K562 (cell line): ENCODE results near the gene UBN2. TPM values are rescaled to one million over a fixed set of nuclear protein-coding genes. Genes with fewer than 3 reads are reported as not detected.
A peak's percentile ranks its signal among the peaks of the same experiment; 100 is the strongest.

ENCODE experiments used
- BCOR ChIP-seq: fragments of 450-650 bp; IDR thresholded peaks from 2 replicates; pipeline ENCODE4 v1.6.1; 2016
- ESRRA ChIP-seq: fragments of 450-650 bp; IDR thresholded peaks from 2 replicates; pipeline ENCODE4 v1.6.1; 2014; ENCODE audit warnings: low read depth, mild to moderate bottlenecking, moderate library complexity, borderline replicate concordance
- GABPA ChIP-seq: fragments of 200-800 bp; sonication (Bioruptor generic); conservative IDR thresholded peaks from 2 replicates; pipeline ENCODE4 v1.6.1; 2016; ENCODE audit warnings: low read depth, missing genetic modification characterization, missing compliant biosample characterization
- GABPB1 ChIP-seq: sonication (generic); formaldehyde crosslinking; IDR thresholded peaks from 2 replicates; pipeline ENCODE4 v1.8.0; 2022; ENCODE audit warnings: mild to moderate bottlenecking, missing genetic modification reagents
- GTF2E2 ChIP-seq: fragments of 200-800 bp; sonication (Bioruptor generic); IDR thresholded peaks from 2 replicates; pipeline ENCODE4 v1.6.1; 2016; ENCODE audit warnings: missing genetic modification characterization, missing compliant biosample characterization
- JUNB ChIP-seq: fragments of 450-650 bp; formaldehyde crosslinking; conservative IDR thresholded peaks from 2 replicates; pipeline ENCODE4 v1.4.0; 2020; ENCODE audit warnings: mild to moderate bottlenecking
- MBD2 ChIP-seq: sonication (generic); IDR thresholded peaks from 2 replicates; pipeline ENCODE4 v1.6.1; 2016; ENCODE audit warnings: low read depth, borderline replicate concordance
- NCOR1 ChIP-seq: fragments of 450-650 bp; IDR thresholded peaks from 2 replicates; pipeline ENCODE4 v1.6.1; 2016; ENCODE audit warnings: mild to moderate bottlenecking, moderate library complexity
- SMARCA4 ChIP-seq: fragments of 450-650 bp; IDR thresholded peaks from 2 replicates; pipeline ENCODE4 v1.6.1; 2016
- STAT5A ChIP-seq: IDR thresholded peaks from 2 replicates; pipeline ENCODE4 v1.6.1; 2012; ENCODE audit warnings: low read length, inconsistent platforms, borderline replicate concordance
- THAP12 ChIP-seq: fragments of 250-450 bp; sonication (Bioruptor Pico); IDR thresholded peaks from 2 replicates; pipeline ENCODE4 v1.9.0; 2021; ENCODE audit warnings: mild to moderate bottlenecking, inconsistent platforms
- U2AF1 ChIP-seq: fragments of 200-400 bp; formaldehyde crosslinking; optimal IDR thresholded peaks from 2 replicates; pipeline ENCODE3; 2017; ENCODE audit warnings: mild to moderate bottlenecking, low read depth, low read length, moderate library complexity
- ZNF23 ChIP-seq: fragments of 250-450 bp; sonication (Bioruptor Pico); IDR thresholded peaks from 2 replicates; pipeline ENCODE4 v1.4.0; 2020; ENCODE audit warnings: mild to moderate bottlenecking
- polyA plus RNA-seq, 8 experiments: library from polyadenylated mRNA; depleted of rRNA in 4 of 8; stranded (reverse) in 5 of 8; unstranded in 3 of 8; fragments of >200 nt; fragmentation: Nextera tagmentation in 2 of 8; fragmentation: Illumina TruSeq in 1 of 8; extraction: Ambion mirVana in 2 of 8; extraction: Trizol in 1 of 8; gene quantifications; 2 replicates each; pipeline versions ENCODE4 v1.2.1 to v1.2.3, GENCODE V29; 2011 to 2014; ENCODE audit warnings: inconsistent platforms in 1 of 8, missing spikeins in 1 of 8
- total RNA-seq, 7 experiments: library from RNA; depleted of rRNA in 6 of 7; stranded (reverse); fragments of >200 nt in 6 of 7; fragmentation: Illumina TruSeq in 2 of 7; extraction: Trizol in 2 of 7; gene quantifications; 2 replicates each; pipeline versions ENCODE4 v1.2.1 to v1.2.3, GENCODE V29; 2011 to 2021; ENCODE audit warnings: low replicate concordance in 1 of 7
- TF ChIP-seq, protein P1 (sequence below): sonication (generic); formaldehyde crosslinking; IDR thresholded peaks from 2 replicates; pipeline ENCODE4 v1.5.0; 2020; ENCODE audit warnings: missing genetic modification reagents
- TF ChIP-seq, protein P2 (sequence below): sonication (generic); formaldehyde crosslinking; IDR thresholded peaks from 2 replicates; pipeline ENCODE4 v1.8.1; 2023; ENCODE audit warnings: mild to moderate bottlenecking, missing genetic modification reagents
- TF ChIP-seq, protein P3 (sequence below): fragments of 450-650 bp; formaldehyde crosslinking; IDR thresholded peaks from 2 replicates; pipeline ENCODE4 v1.4.0; 2020; ENCODE audit warnings: mild to moderate bottlenecking, moderate library complexity
- TF ChIP-seq, protein P4 (sequence below), 2 experiments: fragments of 200-800 bp in 1 of 2; sonication (Bioruptor generic) in 1 of 2; sonication (generic) in 1 of 2; formaldehyde crosslinking in 1 of 2; IDR thresholded peaks in 1 of 2; conservative IDR thresholded peaks in 1 of 2; 2 replicates each; pipeline versions ENCODE4 v1.5.0 to v1.6.1; 2016 to 2020; ENCODE audit warnings: missing compliant biosample characterization in 1 of 2, missing genetic modification characterization in 1 of 2, missing genetic modification reagents in 1 of 2

Gene UBN2
- total and polyA plus RNA-seq, 9 of the 15 experiments (the other 6 are each of a cell fraction or from before 2014, with no cell fraction given), result 1.2 to 19.5 (median 9.9) TPM

- TF ChIP-seq THAP12 (CRISPR knock-in tag) (peak; percentile 50; the same call in 1 of the 2 replicates), NCOR1 (peak; percentile 30; the same call in 1 of the 2 replicates), ZNF23 (CRISPR knock-in tag) (0 out of 2 replicates have a peak, but pooled peaks have one; percentile 52), GABPB1 (CRISPR knock-in tag) (peak; percentile 99), MBD2 (peak; percentile 51; the same call in 1 of the 2 replicates), GABPA (tag) (peak; percentile 98), BCOR (peak; percentile 63; the same call in 1 of the 2 replicates), U2AF1 (no peak), ESRRA (peak; percentile 46; the same call in 1 of the 2 replicates), JUNB (CRISPR knock-in tag) (no peak; the same call in 1 of the 2 replicates), GTF2E2 (tag) (peak; percentile 48; the same call in 1 of the 2 replicates), STAT5A (no peak; the same call in 1 of the 2 replicates), SMARCA4 (no peak)
- TF ChIP-seq, protein P1, sequence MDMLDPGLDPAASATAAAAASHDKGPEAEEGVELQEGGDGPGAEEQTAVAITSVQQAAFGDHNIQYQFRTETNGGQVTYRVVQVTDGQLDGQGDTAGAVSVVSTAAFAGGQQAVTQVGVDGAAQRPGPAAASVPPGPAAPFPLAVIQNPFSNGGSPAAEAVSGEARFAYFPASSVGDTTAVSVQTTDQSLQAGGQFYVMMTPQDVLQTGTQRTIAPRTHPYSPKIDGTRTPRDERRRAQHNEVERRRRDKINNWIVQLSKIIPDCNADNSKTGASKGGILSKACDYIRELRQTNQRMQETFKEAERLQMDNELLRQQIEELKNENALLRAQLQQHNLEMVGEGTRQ, result no peak
- TF ChIP-seq, protein P2, sequence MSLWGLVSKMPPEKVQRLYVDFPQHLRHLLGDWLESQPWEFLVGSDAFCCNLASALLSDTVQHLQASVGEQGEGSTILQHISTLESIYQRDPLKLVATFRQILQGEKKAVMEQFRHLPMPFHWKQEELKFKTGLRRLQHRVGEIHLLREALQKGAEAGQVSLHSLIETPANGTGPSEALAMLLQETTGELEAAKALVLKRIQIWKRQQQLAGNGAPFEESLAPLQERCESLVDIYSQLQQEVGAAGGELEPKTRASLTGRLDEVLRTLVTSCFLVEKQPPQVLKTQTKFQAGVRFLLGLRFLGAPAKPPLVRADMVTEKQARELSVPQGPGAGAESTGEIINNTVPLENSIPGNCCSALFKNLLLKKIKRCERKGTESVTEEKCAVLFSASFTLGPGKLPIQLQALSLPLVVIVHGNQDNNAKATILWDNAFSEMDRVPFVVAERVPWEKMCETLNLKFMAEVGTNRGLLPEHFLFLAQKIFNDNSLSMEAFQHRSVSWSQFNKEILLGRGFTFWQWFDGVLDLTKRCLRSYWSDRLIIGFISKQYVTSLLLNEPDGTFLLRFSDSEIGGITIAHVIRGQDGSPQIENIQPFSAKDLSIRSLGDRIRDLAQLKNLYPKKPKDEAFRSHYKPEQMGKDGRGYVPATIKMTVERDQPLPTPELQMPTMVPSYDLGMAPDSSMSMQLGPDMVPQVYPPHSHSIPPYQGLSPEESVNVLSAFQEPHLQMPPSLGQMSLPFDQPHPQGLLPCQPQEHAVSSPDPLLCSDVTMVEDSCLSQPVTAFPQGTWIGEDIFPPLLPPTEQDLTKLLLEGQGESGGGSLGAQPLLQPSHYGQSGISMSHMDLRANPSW (CRISPR knock-in tag), result peak; percentile 95; the same call in 1 of the 2 replicates
- TF ChIP-seq, protein P3, sequence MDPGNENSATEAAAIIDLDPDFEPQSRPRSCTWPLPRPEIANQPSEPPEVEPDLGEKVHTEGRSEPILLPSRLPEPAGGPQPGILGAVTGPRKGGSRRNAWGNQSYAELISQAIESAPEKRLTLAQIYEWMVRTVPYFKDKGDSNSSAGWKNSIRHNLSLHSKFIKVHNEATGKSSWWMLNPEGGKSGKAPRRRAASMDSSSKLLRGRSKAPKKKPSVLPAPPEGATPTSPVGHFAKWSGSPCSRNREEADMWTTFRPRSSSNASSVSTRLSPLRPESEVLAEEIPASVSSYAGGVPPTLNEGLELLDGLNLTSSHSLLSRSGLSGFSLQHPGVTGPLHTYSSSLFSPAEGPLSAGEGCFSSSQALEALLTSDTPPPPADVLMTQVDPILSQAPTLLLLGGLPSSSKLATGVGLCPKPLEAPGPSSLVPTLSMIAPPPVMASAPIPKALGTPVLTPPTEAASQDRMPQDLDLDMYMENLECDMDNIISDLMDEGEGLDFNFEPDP, result 0 out of 2 replicates have a peak, but pooled peaks have one; percentile 66
- TF ChIP-seq, protein P4, sequence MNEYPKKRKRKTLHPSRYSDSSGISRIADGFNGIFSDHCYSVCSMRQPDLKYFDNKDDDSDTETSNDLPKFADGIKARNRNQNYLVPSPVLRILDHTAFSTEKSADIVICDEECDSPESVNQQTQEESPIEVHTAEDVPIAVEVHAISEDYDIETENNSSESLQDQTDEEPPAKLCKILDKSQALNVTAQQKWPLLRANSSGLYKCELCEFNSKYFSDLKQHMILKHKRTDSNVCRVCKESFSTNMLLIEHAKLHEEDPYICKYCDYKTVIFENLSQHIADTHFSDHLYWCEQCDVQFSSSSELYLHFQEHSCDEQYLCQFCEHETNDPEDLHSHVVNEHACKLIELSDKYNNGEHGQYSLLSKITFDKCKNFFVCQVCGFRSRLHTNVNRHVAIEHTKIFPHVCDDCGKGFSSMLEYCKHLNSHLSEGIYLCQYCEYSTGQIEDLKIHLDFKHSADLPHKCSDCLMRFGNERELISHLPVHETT (CRISPR knock-in tag; conservative IDR thresholded peaks at IDR 0.05 in 1 of 2, IDR thresholded peaks at IDR 0.05 in 1 of 2), result peak in 1 of 2 experiments; percentile 32; a peak in 1 of 4 replicates
These were observed at the start of gene UBN2 (continued) for GRCh38 chr7:139230774-139231512.
